ENCODE measurements around the gene COX4I2. TPM values are rescaled to one million over a fixed set of nuclear protein-coding genes. Genes with fewer than 3 reads are reported as not detected.

COX4I2 gene
- total RNA-seq, 3 donors from 2014 or later, result 5.3 TPM; not detected in 2

DNA sequence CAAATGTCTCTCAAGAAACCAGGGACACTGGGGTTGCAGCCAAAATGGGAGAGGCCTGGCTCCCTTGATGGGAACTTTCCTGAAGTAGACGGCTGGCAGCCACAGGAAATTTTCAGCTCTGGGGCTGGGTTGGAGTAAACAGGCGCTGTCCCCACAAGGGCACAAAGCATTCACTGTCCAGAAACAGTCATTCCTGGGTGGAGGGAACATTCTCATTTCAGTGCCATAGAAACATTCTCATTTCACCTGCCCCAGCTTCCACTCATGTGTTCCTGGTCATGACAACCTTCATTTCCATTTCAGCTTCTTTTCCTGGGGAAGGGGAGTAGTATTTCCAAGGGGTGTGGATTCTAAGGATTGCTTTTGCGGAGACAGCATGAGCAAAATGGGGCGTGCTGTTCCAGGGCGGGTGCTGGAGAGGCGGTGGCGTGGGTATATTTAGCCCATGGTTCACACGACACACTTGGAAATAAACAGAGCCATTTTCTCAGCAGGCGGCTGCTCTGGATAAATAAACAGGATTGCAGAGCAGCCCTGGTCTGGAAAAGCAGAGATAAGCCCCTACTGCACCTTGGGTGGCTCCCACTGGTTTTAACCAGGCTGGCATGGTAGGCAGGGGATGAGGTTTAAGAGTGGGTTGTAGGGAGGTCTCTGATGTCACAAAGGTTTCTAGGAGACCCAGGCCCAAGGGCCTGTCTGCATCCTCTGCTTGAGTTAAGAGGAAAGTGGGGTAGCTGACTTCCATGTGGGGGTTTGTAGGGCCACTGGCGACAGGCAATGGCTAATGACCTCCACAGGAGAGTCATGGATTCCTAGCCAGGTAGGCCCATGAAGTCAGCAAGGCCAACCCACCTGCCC, 32.9 kb downstream of the COX4I2 start:
- Histone ChIP-seq H3K27ac (peak overlapping the region; percentile 92 to 95), H3K27me3 (no peaks in the 10 kb centered on the region), H3K9me3 (no peaks in the 10 kb centered on the region), H3K36me3 (no peaks in the 10 kb centered on the region), H3K4me3 (no peak overlapping the region), H3K4me1 (peaks cover 10 to 34% of the 10 kb centered on the region in 2 donors)
- intact Hi-C loops (cut with DNase I; ENCODE audit: low total_unique reads), result no loop called here
- DNase-seq (ENCODE audit: low spot score in 2 of 2), result peak; percentile 67 to 86
- TF ChIP-seq POLR2AphosphoS5 (IDR thresholded peaks at IDR 0.05) (peak in 1 of 3 donors; percentile 34), POLR2A (IDR thresholded peaks at IDR 0.05) (no peak)
- TF ChIP-seq, protein P1, sequence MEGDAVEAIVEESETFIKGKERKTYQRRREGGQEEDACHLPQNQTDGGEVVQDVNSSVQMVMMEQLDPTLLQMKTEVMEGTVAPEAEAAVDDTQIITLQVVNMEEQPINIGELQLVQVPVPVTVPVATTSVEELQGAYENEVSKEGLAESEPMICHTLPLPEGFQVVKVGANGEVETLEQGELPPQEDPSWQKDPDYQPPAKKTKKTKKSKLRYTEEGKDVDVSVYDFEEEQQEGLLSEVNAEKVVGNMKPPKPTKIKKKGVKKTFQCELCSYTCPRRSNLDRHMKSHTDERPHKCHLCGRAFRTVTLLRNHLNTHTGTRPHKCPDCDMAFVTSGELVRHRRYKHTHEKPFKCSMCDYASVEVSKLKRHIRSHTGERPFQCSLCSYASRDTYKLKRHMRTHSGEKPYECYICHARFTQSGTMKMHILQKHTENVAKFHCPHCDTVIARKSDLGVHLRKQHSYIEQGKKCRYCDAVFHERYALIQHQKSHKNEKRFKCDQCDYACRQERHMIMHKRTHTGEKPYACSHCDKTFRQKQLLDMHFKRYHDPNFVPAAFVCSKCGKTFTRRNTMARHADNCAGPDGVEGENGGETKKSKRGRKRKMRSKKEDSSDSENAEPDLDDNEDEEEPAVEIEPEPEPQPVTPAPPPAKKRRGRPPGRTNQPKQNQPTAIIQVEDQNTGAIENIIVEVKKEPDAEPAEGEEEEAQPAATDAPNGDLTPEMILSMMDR (IDR thresholded peaks at IDR 0.05), result peak in 1 of 3 donors; percentile 8

DNA sequence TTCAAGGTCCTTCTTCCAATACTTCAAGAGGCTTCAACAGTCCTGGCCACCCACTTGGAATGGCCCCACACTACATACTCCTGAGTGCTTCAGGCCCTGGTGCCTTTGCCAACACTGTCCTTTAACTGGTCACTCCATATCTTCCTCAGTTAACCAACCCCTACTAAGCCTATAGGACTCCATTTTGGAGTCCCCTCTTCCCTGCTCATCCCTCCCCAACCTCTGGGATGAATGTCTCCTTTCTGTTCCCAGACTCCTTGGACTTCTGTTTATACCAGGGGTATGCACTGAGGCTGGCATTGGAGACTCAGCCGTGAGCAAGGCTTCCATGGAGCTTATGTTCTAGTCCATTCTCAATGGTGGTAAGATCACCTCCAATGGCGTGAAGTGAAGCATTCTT, 33.6 kb downstream of the COX4I2 start:
- no peaks in the 10 kb centered on the region for H3K36me3 ChIP-seq
- no peak overlapping the region for H3K4me3 ChIP-seq
- intact Hi-C loops (cut with DNase I; ENCODE audit: low total_unique reads), result no loop called here
- H3K4me1 ChIP-seq, result peaks cover 10 to 39% of the 10 kb centered on the region in 2 donors
- H3K27ac ChIP-seq, result peak overlapping the region; percentile 92 to 95
- DNase-seq (ENCODE audit: low spot score in 2 of 2), result no peak
- TF ChIP-seq POLR2A (IDR thresholded peaks at IDR 0.05) (no peak), POLR2AphosphoS5 (IDR thresholded peaks at IDR 0.05) (no peak)
- TF ChIP-seq, protein P1 (IDR thresholded peaks at IDR 0.05), result no peak
- no peaks in the 10 kb centered on the region for H3K27me3 ChIP-seq
- H3K9me3 ChIP-seq, result no peaks in the 10 kb centered on the region

DNA sequence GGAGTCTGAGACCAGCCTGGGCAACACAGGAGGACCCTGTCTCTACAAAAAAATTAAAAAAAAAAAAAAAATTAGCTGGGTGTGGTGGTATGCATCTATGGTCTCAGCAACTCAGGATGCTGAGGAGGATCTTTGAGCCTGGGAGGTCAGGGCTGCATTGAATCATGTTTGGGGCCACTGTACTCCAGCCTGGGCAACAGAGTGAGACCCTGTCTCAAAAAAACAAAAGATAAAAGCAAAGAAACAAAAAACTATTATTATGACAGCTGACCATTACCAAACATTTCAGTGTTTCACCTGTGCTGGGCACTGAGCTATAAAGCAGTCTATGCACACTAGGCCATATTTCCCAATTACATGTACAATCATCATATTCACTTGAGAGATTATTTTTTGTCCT, 35.7 kb downstream of the COX4I2 start:
- H3K27me3 ChIP-seq, result no peaks in the 10 kb centered on the region
- H3K9me3 ChIP-seq, result no peaks in the 10 kb centered on the region
- peak overlapping the region; percentile 85 to 91 for H3K27ac ChIP-seq
- peaks cover 10 to 45% of the 10 kb centered on the region in 2 donors for H3K4me1 ChIP-seq
- intact Hi-C loops (cut with DNase I; ENCODE audit: low total_unique reads), result no loop called here
- H3K4me3 ChIP-seq, result no peak overlapping the region
- H3K36me3 ChIP-seq, result no peaks in the 10 kb centered on the region
- DNase-seq (ENCODE audit: low spot score in 2 of 2), result no peak
- no peak for TF ChIP-seq POLR2AphosphoS5 (IDR thresholded peaks at IDR 0.05)
- no peak for TF ChIP-seq POLR2A (IDR thresholded peaks at IDR 0.05)
- TF ChIP-seq, protein P1 (IDR thresholded peaks at IDR 0.05), result no peak

DNA sequence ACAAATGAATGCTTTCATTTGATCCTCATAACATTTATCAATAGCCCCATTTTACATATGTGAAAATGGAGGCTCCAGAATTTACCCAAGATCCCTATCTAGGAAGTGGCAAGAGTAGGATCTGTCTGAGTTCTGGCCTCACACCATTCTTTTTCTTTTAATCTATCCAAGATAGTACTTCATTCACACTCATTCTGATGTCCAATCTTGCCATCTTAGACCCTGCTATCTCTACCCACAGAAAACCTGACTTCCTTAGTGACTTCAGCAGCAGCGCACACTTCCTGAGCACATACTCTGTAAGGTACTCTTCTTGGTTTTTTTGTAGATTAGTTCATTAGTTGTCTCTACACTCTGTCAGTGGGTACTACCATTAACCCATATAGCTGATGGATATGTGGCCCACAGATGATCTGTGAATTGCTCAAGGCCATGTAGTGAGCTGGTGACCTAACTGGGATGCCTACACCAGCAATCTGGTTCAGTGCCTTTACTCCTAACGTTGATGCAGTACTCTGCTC, 36.3 kb downstream of the COX4I2 start:
- Histone ChIP-seq H3K4me1 (peaks cover 10 to 46% of the 10 kb centered on the region in 2 donors), H3K9me3 (no peaks in the 10 kb centered on the region), H3K27me3 (no peaks in the 10 kb centered on the region), H3K4me3 (no peak overlapping the region), H3K27ac (peak overlapping the region; percentile 85 to 91), H3K36me3 (no peaks in the 10 kb centered on the region)
- no peak for DNase-seq (ENCODE audit: low spot score in 2 of 2)
- TF ChIP-seq POLR2A (IDR thresholded peaks at IDR 0.05) (no peak), POLR2AphosphoS5 (IDR thresholded peaks at IDR 0.05) (no peak)
- TF ChIP-seq, protein P1 (IDR thresholded peaks at IDR 0.05), result no peak
- intact Hi-C loops (cut with DNase I; ENCODE audit: low total_unique reads), result no loop called here

Data from breast epithelium (tissue), 4 donors.